ENCODE results near the gene TMC1.

The TMC1 gene

GRCh38 chr9:72576087-72576486, 54.7 kb downstream of the TMC1 start:
- no peak for DNase-seq (ENCODE audit: low spot score)

GRCh38 chr9:72577212-72577753, 55.9 kb downstream of the TMC1 start:
- DNase-seq (ENCODE audit: low spot score), result no peak

DNA sequence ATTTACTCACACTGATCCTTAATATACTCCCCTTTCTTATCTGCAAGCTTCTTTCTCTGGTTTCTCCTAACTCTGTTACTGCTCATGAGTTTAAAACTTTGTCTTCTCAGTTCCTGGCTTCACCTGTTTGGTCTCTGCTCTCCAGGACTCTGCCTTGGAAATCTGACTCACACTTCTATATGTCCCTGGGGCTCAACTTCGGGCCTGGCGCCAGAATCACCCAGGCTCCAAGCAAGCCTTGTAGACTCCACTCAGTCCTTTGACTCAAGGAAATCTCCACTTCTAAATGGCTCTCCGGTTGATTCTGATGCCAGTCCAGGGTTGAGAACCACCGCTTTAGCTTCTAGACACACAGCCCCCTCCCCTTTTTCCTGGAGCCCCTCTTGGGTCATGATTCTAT, 57.8 kb downstream of the TMC1 start:
- DNase-seq (ENCODE audit: low spot score), result no peak

- DNase-seq (ENCODE audit: low spot score), result no peak
Measured at GRCh38 chr9:72579880-72580550, 58.6 kb downstream of the TMC1 start.

DNA sequence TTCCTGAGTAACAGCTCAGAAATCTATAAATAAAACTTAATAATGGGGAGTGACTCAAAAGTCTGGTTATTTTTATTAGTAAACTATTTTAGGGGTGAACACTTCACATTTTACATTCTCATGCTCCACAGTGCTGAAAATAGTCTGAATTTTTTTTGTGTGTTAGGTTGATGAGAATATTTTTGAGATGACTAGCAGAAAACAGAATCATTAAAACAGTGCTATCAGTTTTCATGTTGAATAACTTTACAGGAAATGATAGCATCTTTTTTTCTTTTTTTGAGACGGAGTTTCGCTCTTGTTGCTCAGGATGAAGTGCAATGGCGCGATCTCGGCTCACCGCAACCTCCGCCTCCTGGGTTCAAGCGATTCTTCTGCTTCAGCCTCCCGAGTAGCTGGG, 60.3 kb downstream of the TMC1 start:
- no peak for DNase-seq (ENCODE audit: low spot score)

GRCh38 chr9:72583370-72583769, 62.0 kb downstream of the TMC1 start:
- no peak for DNase-seq (ENCODE audit: low spot score)

GRCh38 chr9:72586388-72587130, 65.2 kb downstream of the TMC1 start:
- DNase-seq (ENCODE audit: low spot score), result peak; percentile 62

- no peak for DNase-seq (ENCODE audit: low spot score)
Measured at GRCh38 chr9:72588336-72588735, 66.9 kb downstream of the TMC1 start.

- no peak for DNase-seq (ENCODE audit: low spot score)
Measured at GRCh38 chr9:72589667-72590521, 68.5 kb downstream of the TMC1 start.

DNA sequence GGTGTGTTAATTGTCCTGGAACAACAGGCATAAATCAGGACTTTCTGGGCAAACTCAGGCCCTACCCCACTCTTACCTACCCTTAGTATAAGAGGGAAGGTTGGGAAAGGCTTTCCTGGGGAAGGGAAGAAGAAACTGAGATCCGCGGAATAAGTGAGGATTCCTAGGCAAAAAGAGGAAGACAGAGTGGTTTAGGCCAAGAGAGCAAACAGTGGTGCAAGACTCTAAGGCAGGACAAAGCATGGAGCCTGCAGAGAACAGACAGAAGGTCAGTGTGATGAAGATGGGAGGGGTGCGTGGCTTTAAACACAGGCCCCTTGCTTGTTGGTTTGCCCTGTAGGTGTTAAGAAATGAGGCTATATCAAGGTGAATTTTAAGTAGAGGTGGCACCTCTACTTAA, 69.4 kb downstream of the TMC1 start:
- DNase-seq (ENCODE audit: low spot score), result no peak

GRCh38 chr9:72592502-72593403, 71.3 kb downstream of the TMC1 start:
- peak; percentile 70 for DNase-seq (ENCODE audit: low spot score)

GRCh38 chr9:72596451-72597180, 75.2 kb downstream of the TMC1 start:
- no peak for DNase-seq (ENCODE audit: low spot score)

GRCh38 chr9:72597181-72597517, 75.7 kb downstream of the TMC1 start:
- no peak for DNase-seq (ENCODE audit: low spot score)

- no peak for DNase-seq (ENCODE audit: low spot score)
Measured at GRCh38 chr9:72597601-72598000, 76.2 kb downstream of the TMC1 start.

DNA sequence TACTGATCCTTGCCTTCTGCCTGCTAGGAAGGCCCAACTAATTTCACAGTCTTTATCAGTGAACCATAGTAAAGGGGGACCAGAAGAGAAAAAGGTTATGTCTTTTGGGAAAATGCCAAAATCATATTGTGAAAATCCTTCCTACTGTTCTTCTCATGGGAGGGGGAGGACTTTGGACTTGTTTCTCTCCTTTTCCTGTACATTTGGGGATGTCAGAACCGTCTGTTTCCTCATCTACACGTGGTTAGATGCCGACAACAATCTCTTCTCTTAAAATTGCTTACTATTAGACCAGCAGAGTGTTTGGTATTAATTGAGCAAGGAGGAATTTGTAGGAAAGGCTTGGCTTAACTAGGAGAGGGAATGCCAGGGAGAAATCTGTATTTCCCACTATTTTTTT, 77.2 kb downstream of the TMC1 start:
- no peak for DNase-seq (ENCODE audit: low spot score)

DNA sequence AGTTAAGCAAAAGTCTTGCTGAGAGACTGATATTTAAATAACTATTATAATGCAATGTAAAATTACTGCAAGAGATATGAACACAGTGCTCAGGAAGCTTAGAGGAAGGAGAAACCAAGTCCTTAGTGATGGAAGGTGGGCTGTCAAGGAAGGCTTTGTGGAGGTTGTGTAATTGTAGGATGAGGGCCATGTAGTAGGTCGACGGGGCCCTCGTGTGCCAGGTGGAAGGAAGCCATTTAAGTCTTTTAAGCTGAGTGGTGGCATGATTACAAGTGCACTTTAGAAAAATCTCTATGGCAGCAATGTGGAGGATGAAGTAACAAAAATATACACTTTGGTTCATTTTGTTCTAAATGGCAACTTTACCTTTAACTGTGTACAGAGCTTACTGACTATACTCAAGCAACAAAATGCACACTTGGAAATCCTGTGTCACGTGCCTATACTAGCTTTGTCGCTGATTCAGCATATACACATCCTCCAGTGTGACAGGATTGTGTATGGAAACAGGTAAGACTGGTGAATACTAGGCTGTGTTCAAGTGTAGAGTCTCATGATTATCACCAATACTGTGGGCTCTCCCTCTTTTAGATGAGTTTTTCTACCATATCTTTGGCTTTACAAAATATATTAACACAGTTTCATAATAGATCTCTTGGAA, 78.6 kb downstream of the TMC1 start:
- no peak for DNase-seq (ENCODE audit: low spot score)

DNA sequence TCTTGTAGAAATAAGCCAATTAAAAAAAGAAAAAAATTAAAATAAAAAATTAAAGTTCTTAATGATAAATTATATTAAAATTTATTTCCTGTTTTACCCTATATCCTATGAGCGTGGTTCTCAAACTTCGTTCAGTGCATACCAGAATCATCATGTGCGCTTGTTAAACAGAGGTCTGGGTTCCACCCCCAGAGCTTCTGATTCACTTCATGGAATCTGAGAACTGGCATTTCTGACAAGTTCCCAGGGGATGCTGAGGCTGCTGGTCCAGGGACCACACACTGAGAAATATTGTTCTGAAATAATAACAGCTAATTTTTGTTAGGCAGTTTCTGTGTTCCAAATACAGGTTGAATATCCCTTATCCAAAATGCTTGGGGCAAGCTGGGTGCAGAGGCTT, 79.3 kb downstream of the TMC1 start:
- no peak for DNase-seq (ENCODE audit: low spot score)

- DNase-seq (ENCODE audit: low spot score), result no peak
Measured at GRCh38 chr9:72601615-72602014, 80.2 kb downstream of the TMC1 start.

- no peak for DNase-seq (ENCODE audit: low spot score)
Measured at GRCh38 chr9:72612449-72612848, 91.0 kb downstream of the TMC1 start.

DNA sequence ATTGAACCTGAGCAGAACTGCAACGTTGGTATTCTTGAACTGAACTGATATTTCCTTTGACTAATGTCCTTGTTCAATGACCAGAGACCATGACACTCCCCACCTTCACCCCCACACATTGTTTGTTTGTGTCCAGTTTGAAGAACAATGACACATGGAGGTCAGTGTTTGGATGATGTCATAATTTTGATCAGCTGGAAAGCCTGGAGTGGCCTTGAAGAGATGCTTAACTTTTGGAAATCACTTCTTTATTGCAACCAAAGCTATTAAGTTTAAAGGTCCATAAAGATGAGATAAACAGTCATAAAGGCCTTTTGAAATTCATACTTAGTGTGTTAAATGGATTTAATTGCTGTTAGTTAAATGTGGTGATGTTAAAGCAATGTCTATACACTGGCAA, 92.7 kb downstream of the TMC1 start:
- no peak for DNase-seq (ENCODE audit: low spot score)

Measured in CD4-positive, alpha-beta T cell treated with Interleukin-2 at 100 ng/mL for 4 hours (primary cell).